Measurements from ENCODE around the gene SNX5. TPM values are rescaled to one million over a fixed set of nuclear protein-coding genes. Genes with fewer than 3 reads are reported as not detected.
A peak's percentile ranks its signal among the peaks of the same experiment; 100 is the strongest.

The SNX5 gene
- total and polyA plus RNA-seq, 9 of the 15 experiments (the other 6 are each of a cell fraction or from before 2014, with no cell fraction given) = 53.5 to 276 (median 160) TPM

- TF ChIP-seq UBTF (IDR thresholded peaks at IDR 0.05; ENCODE audit: borderline replicate concordance in 1 of 2, low read depth in 2 of 2, low read length in 2 of 2) = peak; percentile 78 to 95; a peak in 3 of 4 replicates
- peak; percentile 78 for TF ChIP-seq MXD1 (CRISPR knock-in tag; IDR thresholded peaks at IDR 0.05; ENCODE audit: borderline replicate concordance, poor library complexity, severe bottlenecking)
- TF ChIP-seq NONO (IDR thresholded peaks at IDR 0.05; ENCODE audit: low read depth in 2 of 2, low read length in 1 of 2) = peak; percentile 48 to 60; a peak in 2 of 4 replicates
- TF ChIP-seq CBFB (CRISPR knock-in tag; IDR thresholded peaks at IDR 0.05) = peak; percentile 84; the same call in 1 of the 2 replicates
- TF ChIP-seq CREB1 (IDR thresholded peaks at IDR 0.05) = peak; percentile 89
- TF ChIP-seq CREB1 (CRISPR knock-in tag; IDR thresholded peaks at IDR 0.05) = peak; percentile 96
- no peak for TF ChIP-seq HINFP (tag; conservative IDR thresholded peaks at IDR 0.05; ENCODE audit: low read depth)
- peak; percentile 85 for TF ChIP-seq ZNF740 (CRISPR knock-in tag; IDR thresholded peaks at IDR 0.05)
- TF ChIP-seq ZNF740 (tag; IDR thresholded peaks at IDR 0.05) = no peak
- no peak for TF ChIP-seq ID3 (CRISPR knock-in tag; IDR thresholded peaks at IDR 0.05)
- TF ChIP-seq ID3 (tag; IDR thresholded peaks at IDR 0.05) = peak; percentile 85
- TF ChIP-seq ZNF639 (CRISPR knock-in tag; conservative IDR thresholded peaks at IDR 0.05 in 1 of 2, IDR thresholded peaks at IDR 0.05 in 1 of 2) = peak in 1 of 2 experiments; percentile 85; a peak in 2 of 4 replicates
- peak; percentile 78 for TF ChIP-seq POLR2H (tag; IDR thresholded peaks at IDR 0.05; ENCODE audit: low read depth)
- TF ChIP-seq TAF1 (IDR thresholded peaks at IDR 0.05; ENCODE audit: control insufficient read depth, extremely low read depth, insufficient read depth, low read length, severe bottlenecking) = peak; percentile 79
- TF ChIP-seq CREM (IDR thresholded peaks at IDR 0.05; ENCODE audit: low read depth) = peak; percentile 97
- peak; percentile 7 for TF ChIP-seq SMAD1 (IDR thresholded peaks at IDR 0.05; ENCODE audit: low read depth, low read length, partially characterized antibody)
These were observed at the start of gene SNX5, which contains the start of gene MGME1 (continued) for GRCh38 chr20:17968366-17969277.

All from K562 (cell line).